ENCODE results near the gene ZNF600. TPM values are rescaled to one million over a fixed set of nuclear protein-coding genes. Genes with fewer than 3 reads are reported as not detected.
"Not testable (repeated sequence)": the region's sequence is repeated elsewhere in the genome, so short reads cannot be mapped to it uniquely, and the experiment has no call there.

The ZNF600 gene
- total and polyA plus RNA-seq, 9 of the 15 experiments (the other 6 are each of a cell fraction or from before 2014, with no cell fraction given), result 5.7 to 21.5 (median 17.6) TPM

- TF ChIP-seq TEAD4 (IDR thresholded peaks at IDR 0.05; ENCODE audit: low read length) (peak; percentile 72), ZNF76 (CRISPR knock-in tag; IDR thresholded peaks at IDR 0.05; ENCODE audit: borderline replicate concordance) (peak; percentile 44; the same call in 1 of the 2 replicates), TEAD2 (tag; IDR thresholded peaks at IDR 0.05) (0 out of 2 replicates have a peak, but pooled peaks have one; percentile 13), MGA (IDR thresholded peaks at IDR 0.05) (peak; percentile 86), MEF2D (tag; conservative IDR thresholded peaks at IDR 0.05; ENCODE audit: low read depth) (peak; percentile 58; the same call in 1 of the 2 replicates), TBL1XR1 (IDR thresholded peaks at IDR 0.05; ENCODE audit: low read length in 2 of 2) (peak; percentile 59 to 60; a peak in 1 of 4 replicates), ZNF740 (tag; IDR thresholded peaks at IDR 0.05) (peak in 1 of 2 experiments; percentile 58; a peak in 2 of 4 replicates)
- not testable (repeated sequence) for TF ChIP-seq TEAD4 (CRISPR knock-in tag; IDR thresholded peaks at IDR 0.05; ENCODE audit: borderline replicate concordance); ZNF740 (CRISPR knock-in tag; IDR thresholded peaks at IDR 0.05)
- TF ChIP-seq, protein P1, sequence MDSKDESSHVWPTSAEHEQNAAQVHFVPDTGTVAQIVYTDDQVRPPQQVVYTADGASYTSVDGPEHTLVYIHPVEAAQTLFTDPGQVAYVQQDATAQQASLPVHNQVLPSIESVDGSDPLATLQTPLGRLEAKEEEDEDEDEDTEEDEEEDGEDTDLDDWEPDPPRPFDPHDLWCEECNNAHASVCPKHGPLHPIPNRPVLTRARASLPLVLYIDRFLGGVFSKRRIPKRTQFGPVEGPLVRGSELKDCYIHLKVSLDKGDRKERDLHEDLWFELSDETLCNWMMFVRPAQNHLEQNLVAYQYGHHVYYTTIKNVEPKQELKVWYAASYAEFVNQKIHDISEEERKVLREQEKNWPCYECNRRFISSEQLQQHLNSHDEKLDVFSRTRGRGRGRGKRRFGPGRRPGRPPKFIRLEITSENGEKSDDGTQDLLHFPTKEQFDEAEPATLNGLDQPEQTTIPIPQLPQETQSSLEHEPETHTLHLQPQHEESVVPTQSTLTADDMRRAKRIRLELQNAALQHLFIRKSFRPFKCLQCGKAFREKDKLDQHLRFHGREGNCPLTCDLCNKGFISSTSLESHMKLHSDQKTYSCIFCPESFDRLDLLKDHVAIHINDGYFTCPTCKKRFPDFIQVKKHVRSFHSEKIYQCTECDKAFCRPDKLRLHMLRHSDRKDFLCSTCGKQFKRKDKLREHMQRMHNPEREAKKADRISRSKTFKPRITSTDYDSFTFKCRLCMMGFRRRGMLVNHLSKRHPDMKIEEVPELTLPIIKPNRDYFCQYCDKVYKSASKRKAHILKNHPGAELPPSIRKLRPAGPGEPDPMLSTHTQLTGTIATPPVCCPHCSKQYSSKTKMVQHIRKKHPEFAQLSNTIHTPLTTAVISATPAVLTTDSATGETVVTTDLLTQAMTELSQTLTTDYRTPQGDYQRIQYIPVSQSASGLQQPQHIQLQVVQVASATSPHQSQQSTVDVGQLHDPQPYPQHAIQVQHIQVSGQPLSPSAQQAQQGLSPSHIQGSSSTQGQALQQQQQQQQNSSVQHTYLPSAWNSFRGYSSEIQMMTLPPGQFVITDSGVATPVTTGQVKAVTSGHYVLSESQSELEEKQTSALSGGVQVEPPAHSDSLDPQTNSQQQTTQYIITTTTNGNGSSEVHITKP (IDR thresholded peaks at IDR 0.05; ENCODE audit: partially characterized antibody), result peak; percentile 25
These were observed 62.5 kb downstream of the ZNF600 start (continued) for GRCh38 chr19:52723907-52724598.
